Cardiac septum (tissue), 1 donor: Measurements from ENCODE around the gene LGALS8. TPM values are rescaled to one million over a fixed set of nuclear protein-coding genes. Genes with fewer than 3 reads are reported as not detected.
"Not testable (repeated sequence)": the region's sequence is repeated elsewhere in the genome, so short reads cannot be mapped to it uniquely, and the experiment has no call there.

Experiments
- DNase-seq: peaks from one replicate; pipeline ENCODE4 v3.0.0-alpha.2; 2020; ENCODE audit warnings: low spot score
- intact Hi-C: fragments of 100-400 bp; cut with DNase I; formaldehyde crosslinking; loops from one replicate; pipeline ENCODE4 v1.14.0; 2022
- total RNA-seq: library from RNA; stranded (reverse); fragmentation: NEBNext Ultra II Directional; extraction: Animal tissue kit (Norgen Biotek cat#: 25700); gene quantifications from one replicate; pipeline ENCODE4 v1.2.1, GENCODE V29; 2021
- donor health status: DM: no; HTN: no; CAD: no.

Gene LGALS8
- total RNA-seq, 1 donor from 2014 or later: 77.6 TPM

DNA sequence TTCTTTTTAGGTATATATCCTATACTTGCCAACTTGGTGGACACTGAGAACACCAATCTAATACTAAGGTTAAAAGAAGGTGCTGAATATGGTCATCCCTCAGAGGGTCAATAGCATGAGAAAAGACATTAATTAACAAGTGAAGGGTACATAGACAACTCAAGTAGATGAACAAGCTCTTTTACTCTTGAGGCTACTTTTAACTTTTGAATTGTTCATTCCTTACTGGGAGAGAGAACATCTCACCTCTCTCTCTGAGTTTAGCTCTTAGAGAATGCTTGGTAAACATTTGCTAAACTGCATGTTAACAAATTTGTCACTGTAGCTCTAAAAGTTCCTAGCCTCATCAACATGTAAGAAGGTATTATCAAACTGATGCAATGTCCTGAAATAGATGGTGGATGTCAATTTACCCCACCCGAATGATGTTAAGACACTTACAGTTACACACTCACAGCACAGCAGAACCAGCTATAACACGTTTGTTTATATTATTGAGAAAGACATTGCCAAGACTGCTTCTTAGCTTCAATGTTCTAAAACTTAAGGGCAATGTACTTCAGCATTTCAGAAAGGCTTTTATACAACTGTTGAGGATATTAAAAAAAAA lies 44.6 kb downstream of the LGALS8 start:
- intact Hi-C loops: no loop called here
- DNase-seq: no peak

DNA sequence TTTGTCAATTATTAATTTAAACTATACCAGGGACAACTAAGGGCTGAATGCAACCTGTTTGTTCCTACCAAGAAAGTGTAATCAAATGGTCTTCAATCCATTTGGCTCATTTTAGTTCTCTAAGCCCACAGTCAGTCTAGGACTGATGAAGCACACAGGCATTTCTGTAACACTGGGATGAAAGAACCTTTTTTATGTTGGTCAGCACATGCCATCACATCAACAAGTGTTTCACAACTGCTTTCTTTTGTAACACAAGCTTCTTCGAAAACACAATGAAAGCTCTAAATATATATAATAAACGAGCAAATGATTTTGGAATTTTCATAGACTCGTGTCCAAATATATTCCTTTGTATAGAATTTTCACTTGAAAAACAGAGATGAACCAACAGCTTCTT lies 51.7 kb downstream of the LGALS8 start:
- intact Hi-C loops: no loop called here
- DNase-seq: no peak

DNA sequence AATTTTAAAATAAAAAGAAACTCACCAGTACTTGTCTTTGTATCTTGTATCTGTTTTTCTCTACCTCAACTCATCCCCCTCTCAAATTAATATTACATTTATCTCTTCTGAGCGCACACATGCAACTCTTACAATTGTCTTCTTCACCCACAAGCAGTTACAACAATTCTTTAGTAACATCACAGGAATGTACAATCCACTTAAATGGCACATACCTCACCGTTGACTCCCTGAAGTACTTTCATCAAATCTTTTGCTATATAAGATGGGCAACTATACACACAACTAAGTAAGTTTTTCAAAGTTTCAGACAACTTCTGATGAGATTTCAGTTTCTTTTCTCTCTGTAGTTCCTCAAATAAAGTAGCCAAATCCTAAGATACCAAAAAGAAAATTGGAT lies 52.2 kb downstream of the LGALS8 start:
- DNase-seq: no peak
- intact Hi-C loops: no loop called here

DNA sequence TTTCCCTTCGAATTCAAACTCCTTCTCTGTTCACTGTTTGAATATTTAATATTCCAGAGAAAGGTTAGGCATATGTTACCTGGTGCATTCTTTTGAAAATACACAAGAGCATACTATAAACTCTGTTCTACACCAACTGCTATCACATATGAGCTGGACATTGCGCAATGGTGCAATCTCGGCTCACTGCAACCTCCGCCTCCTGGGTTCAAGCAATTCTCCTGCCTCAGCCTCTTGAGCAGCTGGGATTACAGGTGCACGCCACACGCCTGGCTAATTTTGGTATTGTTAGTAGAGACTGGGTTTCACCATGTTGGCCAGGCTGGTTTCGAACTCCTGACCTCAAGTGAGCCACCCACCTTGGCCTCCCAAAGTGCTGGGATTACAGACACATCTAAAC lies 53.3 kb downstream of the LGALS8 start:
- DNase-seq, intact Hi-C loops: not testable (repeated sequence)

DNA sequence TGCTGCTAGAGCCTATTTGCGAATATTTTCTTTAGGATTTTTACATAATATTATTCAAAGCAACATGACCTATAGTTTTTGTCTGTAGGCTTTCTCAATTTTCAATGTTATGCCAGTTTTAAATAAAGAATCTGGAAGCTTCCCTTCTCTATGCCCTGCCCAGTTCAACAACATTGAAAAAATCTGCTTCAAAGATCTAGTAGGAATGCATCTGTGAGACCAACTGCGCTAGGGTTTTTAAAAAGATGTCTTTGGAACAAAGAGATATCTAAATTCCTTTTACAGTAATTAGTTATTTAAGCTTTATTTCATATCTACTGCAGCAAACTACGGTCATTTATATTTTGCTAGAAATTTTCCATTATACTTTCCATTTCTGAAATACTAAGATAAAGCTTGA lies 54.9 kb downstream of the LGALS8 start:
- DNase-seq: no peak
- intact Hi-C loops: no loop called here

DNA sequence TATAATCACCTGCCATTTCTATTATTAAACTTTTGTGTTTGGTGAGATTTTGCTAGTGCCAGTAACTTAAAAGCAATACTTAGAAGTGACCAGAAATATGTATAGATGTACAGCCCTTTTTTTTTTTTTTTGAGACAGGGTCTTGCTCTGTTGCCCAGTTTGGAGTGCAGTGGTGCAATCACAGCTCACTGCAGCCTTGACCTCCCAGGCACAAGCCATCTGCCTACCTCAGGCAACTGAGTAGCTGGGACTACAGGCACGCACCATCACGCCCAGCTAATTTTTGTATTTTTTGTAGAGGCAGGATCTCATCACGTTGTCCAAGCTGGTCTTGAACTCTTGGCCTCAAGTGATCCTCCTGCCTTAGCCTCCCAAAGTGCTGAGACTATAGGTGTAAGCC lies 56.6 kb downstream of the LGALS8 start:
- intact Hi-C loops, DNase-seq: not testable (repeated sequence)

DNA sequence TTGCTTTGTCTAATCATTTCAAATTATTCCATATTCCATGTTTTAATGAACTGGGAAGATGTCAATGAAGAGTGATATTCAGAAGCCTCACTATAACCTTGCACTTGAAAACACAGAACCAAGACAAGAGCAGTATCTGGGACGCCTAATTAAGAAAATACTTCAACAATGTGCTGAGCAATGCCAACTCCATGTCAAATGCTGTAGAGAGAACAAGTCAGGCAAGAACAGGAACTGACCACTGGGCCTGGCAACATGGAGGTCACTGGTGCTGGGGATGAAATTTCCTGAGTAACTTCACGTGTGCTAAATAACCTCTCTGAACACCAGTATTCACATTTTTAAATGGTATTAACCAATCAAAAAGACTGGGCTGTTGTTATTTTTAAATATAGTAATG lies 57.7 kb downstream of the LGALS8 start:
- no peak for DNase-seq
- intact Hi-C loops: no loop called here

DNA sequence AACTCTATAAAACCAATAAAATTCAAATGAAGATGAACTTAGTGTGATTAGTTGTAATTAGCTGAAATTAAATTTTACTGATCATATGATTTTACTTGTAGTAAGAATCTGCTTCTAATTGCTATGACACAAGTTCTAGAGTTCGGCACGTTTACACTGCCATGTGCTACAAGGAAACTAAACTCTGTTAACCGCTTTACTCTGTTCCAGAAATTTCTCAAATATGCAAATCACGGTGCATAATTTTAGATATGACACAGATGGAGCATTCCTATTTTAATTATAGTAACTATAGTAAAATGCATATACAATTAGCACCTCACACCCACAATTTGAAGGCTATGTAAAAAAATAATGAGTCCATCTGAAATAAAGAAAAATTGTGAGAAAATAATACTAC lies 65.7 kb downstream of the LGALS8 start:
- intact Hi-C loops: no loop called here
- no peak for DNase-seq

DNA sequence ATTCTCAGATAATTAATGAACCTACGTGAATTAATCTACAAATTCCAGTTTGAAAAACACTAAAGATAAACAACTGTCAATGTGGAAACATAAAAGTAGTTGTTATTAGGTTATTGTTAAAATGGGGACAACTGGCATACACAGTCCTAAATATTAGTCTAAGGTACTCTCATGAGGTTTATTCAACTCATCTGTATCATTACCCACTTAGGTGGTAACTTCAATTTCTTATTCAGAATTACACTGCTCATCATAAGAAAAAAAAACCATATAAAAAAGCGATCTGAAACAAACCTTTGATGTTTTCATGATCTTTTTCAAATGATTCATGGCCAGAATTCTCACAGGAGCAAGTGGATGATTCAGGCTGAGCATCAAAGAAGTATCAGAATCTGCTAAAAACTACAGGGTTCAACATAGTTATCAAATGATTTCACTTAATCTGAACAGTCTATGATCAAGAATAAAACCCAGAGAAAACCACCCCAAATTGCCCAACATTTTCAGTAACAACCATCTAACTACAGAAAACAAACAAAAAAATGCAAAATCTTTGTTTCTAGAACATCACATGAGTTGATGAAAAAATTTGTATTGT lies 66.9 kb downstream of the LGALS8 start:
- intact Hi-C loops: no loop called here
- DNase-seq: no peak

DNA sequence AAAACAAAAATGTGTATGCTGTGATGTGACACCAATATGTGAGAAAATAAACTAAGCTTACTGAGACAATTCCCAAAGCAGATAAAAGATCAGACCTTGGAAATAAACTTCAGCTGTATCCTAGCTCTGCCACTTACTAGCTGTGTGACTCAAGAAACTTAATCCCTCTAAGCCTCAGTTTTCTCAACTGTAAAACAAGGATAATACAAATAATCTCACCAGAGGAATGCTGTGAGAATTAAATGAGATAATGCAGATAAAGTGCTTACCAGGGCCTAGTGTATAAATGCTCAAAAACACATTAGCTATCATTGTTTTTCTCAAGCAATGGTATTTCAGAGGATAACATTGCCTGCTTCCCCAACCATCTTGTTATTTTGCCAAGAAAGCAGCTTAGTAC lies 78.4 kb downstream of the LGALS8 start:
- DNase-seq: no peak
- intact Hi-C loops: loop anchor here (10.0 kb wide), 3 partner anchors 163 to 263 kb away; partner anchors contain the start of gene MTR

Other genes with a start within 250 kb of the LGALS8 start
- 5.8 TPM for gene ERO1B, start 242.0 kb upstream of the LGALS8 start, total RNA-seq
- 0.43 TPM for gene EDARADD, start 129.7 kb upstream of the LGALS8 start, total RNA-seq
- gene HEATR1, start 80.5 kb downstream of the LGALS8 start, total RNA-seq: 12.6 TPM
- 3,389 TPM for gene ACTN2, start 162.5 kb downstream of the LGALS8 start, total RNA-seq